ENCODE results near the gene PPP2R5C. TPM values are rescaled to one million over a fixed set of nuclear protein-coding genes. Genes with fewer than 3 reads are reported as not detected.

Gene PPP2R5C
- total RNA-seq, 1 donor from 2014 or later, result 227 TPM

- Mint-ChIP-seq H3K4me1 (peaks cover 74% of the 10 kb centered on the region), H3K9me3 (peaks cover 3% of the 10 kb centered on the region), H3K27ac (peak overlapping the region; percentile 89), H3K4me3 (no peak overlapping the region), H3K36me3 (ENCODE audit: low read depth) (peaks cover 54% of the 10 kb centered on the region), H3K27me3 (no peaks in the 10 kb centered on the region)
- DNase-seq (no peak), ATAC-seq (ENCODE audit: low read depth) (no peak)
- ChIA-PET POLR2A (interaction anchor here (5.4 to 7.6 kb wide), 2 partner anchors 10 to 16 kb away, joined by 80 to 313 read pairs; no protein-coding TSS in a partner anchor), CTCF (interaction anchor here (2.4 kb wide), 1 partner anchor 16 kb away, joined by 11 read pairs; no protein-coding TSS in a partner anchor)
- intact Hi-C loops (cut with micrococcal nuclease), result no loop called here
- TF ChIP-seq CTCF (IDR thresholded peaks at IDR 0.05), result no peak
Measured at GRCh38 chr14:101828046-101828445, 66.5 kb downstream of the PPP2R5C start.

GRCh38 chr14:101830271-101830670, 68.8 kb downstream of the PPP2R5C start:
- Mint-ChIP-seq H3K4me1 (peaks cover 72% of the 10 kb centered on the region), H3K27ac (peak overlapping the region; percentile 74), H3K9me3 (peaks cover 3% of the 10 kb centered on the region), H3K4me3 (no peak overlapping the region), H3K36me3 (ENCODE audit: low read depth) (peaks cover 55% of the 10 kb centered on the region), H3K27me3 (no peaks in the 10 kb centered on the region)
- no peak for TF ChIP-seq CTCF (IDR thresholded peaks at IDR 0.05)
- ATAC-seq (ENCODE audit: low read depth), result no peak
- POLR2A ChIA-PET, result interaction anchor here (0.6 to 7.6 kb wide), 6 partner anchors 18 to 1558 kb away, joined by 3 to 313 read pairs (median 4); no protein-coding TSS in a partner anchor
- DNase-seq, result no peak
- intact Hi-C loops (cut with micrococcal nuclease), result no loop called here
- CTCF ChIA-PET, result interaction anchor here (1.7 kb wide), 1 partner anchor 60 kb away, joined by 4 read pairs; no protein-coding TSS in a partner anchor

GRCh38 chr14:101833045-101833444, 71.5 kb downstream of the PPP2R5C start:
- intact Hi-C loops (cut with micrococcal nuclease), result no loop called here
- POLR2A ChIA-PET, result interaction anchor here (0.8 kb wide), 1 partner anchor 61 kb away, joined by 3 read pairs; no protein-coding TSS in a partner anchor
- ATAC-seq (ENCODE audit: low read depth) (no peak), DNase-seq (no peak)
- Mint-ChIP-seq H3K36me3 (ENCODE audit: low read depth) (peaks cover 49% of the 10 kb centered on the region), H3K27ac (peak overlapping the region; percentile 36), H3K4me3 (no peak overlapping the region), H3K9me3 (no peaks in the 10 kb centered on the region), H3K4me1 (peaks cover 69% of the 10 kb centered on the region), H3K27me3 (no peaks in the 10 kb centered on the region)
- CTCF ChIA-PET, result no interaction called here
- TF ChIP-seq CTCF (IDR thresholded peaks at IDR 0.05), result no peak

- no peaks in the 10 kb centered on the region for H3K27me3 Mint-ChIP-seq
- DNase-seq, result no peak
- H3K9me3 Mint-ChIP-seq, result no peaks in the 10 kb centered on the region
- intact Hi-C loops (cut with micrococcal nuclease), result no loop called here
- no peak for TF ChIP-seq CTCF (IDR thresholded peaks at IDR 0.05)
- H3K36me3 Mint-ChIP-seq (ENCODE audit: low read depth), result peaks cover 44% of the 10 kb centered on the region
- no peak for ATAC-seq (ENCODE audit: low read depth)
- peaks cover 70% of the 10 kb centered on the region for H3K4me1 Mint-ChIP-seq
- CTCF ChIA-PET, result no interaction called here
- POLR2A ChIA-PET, result interaction anchor here (0.9 kb wide), 1 partner anchor 14 kb away, joined by 3 read pairs; no protein-coding TSS in a partner anchor
- no peak overlapping the region for H3K4me3 Mint-ChIP-seq
- H3K27ac Mint-ChIP-seq, result no peak overlapping the region
Measured at GRCh38 chr14:101834397-101834796, 72.9 kb downstream of the PPP2R5C start.

GRCh38 chr14:101834800-101835547, 73.5 kb downstream of the PPP2R5C start:
- POLR2A ChIA-PET, result interaction anchor here (0.9 to 3.2 kb wide), 2 partner anchors 15 to 25 kb away, joined by 3 to 18 read pairs; no protein-coding TSS in a partner anchor
- Mint-ChIP-seq H3K4me1 (peaks cover 70% of the 10 kb centered on the region), H3K9me3 (no peaks in the 10 kb centered on the region), H3K36me3 (ENCODE audit: low read depth) (peaks cover 40% of the 10 kb centered on the region), H3K27me3 (no peaks in the 10 kb centered on the region), H3K27ac (peak overlapping the region; percentile 46), H3K4me3 (no peak overlapping the region)
- CTCF ChIA-PET, result no interaction called here
- ATAC-seq (ENCODE audit: low read depth) (no peak), DNase-seq (no peak)
- intact Hi-C loops (cut with micrococcal nuclease), result no loop called here
- TF ChIP-seq CTCF (IDR thresholded peaks at IDR 0.05), result no peak

Measured in activated B cell treated with CpG ODN at 0.5 μM for 24 hours (primary cell).